HG02623 (cell line): ENCODE measurements around the gene HIBADH.
"Not testable (repeated sequence)": the region's sequence is repeated elsewhere in the genome, so short reads cannot be mapped to it uniquely, and the experiment has no call there.

Experiments used
- ATAC-seq: cut with Tn5 transposase; IDR thresholded peaks from one replicate; pipeline ENCODE4 v1.9.1; 2021; ENCODE audit warnings: moderate library complexity; ENCODE audit not compliant: unreplicated experiment

The HIBADH gene

DNA sequence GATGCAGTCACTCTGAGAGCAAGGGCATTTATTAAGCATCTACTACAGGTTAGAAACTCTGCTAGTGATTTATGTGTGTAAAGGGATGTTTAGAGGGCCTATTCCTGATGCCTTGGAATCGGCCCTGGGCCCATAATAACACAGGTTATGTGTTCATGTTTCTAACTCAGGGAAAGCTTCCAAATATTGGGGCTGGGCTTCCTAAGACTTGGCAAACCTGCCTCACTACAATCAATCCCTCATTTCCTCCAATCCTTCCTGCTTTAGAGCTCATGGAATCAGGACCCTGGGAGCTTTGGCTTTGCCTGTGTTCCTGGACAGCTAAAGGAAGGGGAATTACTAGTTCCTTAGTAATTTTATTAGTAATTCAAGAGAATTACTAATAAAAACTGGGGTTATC lies 148.8 kb downstream of the HIBADH start:
- ATAC-seq, result no peak

GRCh38 chr7:27511370-27511769 lies 151.3 kb downstream of the HIBADH start:
- ATAC-seq, result not testable (repeated sequence)

DNA sequence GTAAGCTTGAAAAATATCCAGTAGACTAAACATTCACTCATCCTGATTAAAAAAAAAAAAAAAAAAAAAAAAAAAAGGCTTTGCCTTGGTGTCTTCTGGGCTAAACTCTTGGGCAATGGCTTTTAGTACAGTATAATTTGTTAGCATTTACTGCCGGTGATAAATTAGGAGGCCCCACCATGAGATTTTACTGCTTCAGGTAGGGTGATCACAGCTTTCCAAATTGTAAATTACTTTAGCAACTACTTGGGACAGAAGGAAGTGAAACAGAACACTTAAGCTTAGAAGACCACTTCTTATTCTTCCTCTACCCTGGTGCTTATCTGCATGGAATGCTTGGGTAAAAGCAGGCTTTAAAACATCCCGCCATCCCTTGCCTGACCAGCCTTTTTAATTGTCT lies 152.1 kb downstream of the HIBADH start:
- no peak for ATAC-seq

GRCh38 chr7:27501879-27502278 lies 160.8 kb downstream of the HIBADH start:
- ATAC-seq, result not testable (repeated sequence)

DNA sequence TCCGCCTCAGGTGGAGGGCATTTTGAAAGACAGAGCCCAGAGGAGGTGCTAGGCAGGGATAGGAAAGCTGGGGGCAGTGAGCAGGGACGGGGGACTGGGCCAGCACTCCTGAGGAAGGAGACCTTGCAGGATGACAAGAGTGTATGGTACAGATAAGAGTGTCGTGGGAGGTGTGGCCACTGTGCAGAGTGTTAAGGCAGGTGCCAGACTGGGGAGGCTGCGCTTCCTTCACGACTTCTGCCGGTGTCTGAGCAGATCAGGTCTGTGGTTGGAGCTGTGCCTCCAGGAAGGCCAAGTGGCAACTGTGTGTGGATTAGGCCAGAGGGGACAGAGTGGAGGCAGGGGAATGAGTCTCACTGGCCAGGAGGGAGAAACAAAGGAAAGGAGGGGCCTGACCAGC lies 161.7 kb downstream of the HIBADH start:
- no peak for ATAC-seq

DNA sequence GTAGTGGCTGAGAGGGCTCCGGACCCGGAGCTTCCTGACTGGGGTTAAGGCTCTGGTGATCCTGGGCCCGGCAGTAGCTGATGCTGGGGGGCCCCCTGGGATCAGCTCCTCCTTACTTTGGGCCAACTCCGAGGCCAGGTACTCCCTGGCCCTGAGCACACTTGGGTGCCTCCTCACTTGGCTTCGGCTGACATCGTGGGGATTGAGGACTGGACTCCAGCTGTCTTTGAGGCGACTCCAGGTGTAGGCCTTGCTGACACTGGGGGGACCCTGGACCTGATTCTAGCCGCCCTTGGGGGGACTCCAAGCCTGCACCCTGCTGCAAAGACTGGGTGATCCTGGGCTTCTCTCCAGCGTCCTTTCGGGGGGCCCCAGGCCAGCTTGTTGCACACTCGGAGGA lies 170.5 kb downstream of the HIBADH start:
- ATAC-seq, result no peak

GRCh38 chr7:27491534-27491933 lies 171.1 kb downstream of the HIBADH start:
- no peak for ATAC-seq

GRCh38 chr7:27487509-27487908 lies 175.2 kb downstream of the HIBADH start:
- ATAC-seq, result no peak

- no peak for ATAC-seq
These were observed 178.2 kb downstream of the HIBADH start for GRCh38 chr7:27484451-27484850.

DNA sequence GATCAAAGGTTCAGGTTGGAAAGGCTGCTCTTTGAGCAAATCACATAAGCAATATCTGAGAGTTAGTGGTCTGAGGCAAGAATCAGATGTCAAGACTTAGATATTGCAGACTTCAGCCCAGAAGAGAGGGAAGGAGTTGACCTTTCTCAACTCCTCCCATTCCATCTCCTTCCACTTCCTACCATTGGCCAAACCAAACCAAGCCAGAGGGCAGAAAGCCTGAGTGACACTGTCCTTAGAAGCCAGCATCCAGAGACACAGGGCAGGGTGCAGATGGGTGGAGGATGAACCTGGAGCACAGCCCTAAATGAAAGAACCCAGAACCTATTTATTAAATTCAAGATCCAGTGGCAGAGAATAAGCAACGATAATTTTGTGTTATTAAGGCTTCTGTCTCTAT lies 180.5 kb downstream of the HIBADH start:
- no peak for ATAC-seq

DNA sequence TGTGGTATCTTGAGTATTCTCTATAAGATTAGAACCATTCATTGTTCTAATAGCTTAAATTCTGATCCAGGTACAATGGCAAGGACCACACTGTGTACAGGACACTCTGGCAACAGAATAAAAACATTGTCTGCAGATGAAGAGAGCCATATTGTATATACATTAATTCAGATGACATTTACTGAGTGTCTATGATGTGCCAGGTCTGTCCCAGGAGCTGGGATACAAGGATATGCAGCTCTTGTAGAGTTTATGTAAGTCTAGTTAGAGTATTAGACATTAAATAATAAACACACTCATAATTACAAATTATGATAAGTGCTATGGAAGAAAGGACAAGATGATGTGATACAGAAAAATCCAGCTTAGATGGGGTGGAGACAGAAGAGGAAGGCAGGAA lies 184.1 kb downstream of the HIBADH start:
- ATAC-seq, result no peak

DNA sequence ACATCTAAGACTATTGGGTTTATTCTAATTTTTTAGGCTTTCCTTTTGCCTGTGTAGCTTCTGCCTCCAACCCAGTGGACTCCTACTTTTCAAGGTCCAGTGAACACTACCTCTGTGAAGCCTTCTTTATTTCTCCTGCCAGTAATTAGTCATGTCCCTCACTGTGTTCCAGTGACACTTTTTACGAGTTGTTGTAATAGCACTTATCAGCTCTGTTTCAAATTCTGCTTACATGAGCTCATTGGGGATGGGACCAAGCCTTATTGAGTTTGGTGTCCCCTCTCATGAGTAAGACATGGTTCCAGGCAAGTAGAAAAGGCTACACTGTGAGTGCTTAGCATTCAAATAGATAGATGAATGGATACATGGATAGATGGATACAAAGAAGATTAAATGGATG lies 184.6 kb downstream of the HIBADH start:
- ATAC-seq, result no peak

- ATAC-seq, result no peak
These were observed 186.2 kb downstream of the HIBADH start for GRCh38 chr7:27476493-27476892.
